ENCODE data around the gene TNIK. TPM values are rescaled to one million over a fixed set of nuclear protein-coding genes. Genes with fewer than 3 reads are reported as not detected.

The TNIK gene
- total RNA-seq, 1 donor from 2014 or later, result 76.7 TPM

- no peak for DNase-seq
These were observed 180.2 kb downstream of the TNIK start for GRCh38 chr3:171279972-171280371.

- DNase-seq, result no peak
These were observed 182.0 kb downstream of the TNIK start for GRCh38 chr3:171278299-171278590.

- no peak for DNase-seq
These were observed 182.5 kb downstream of the TNIK start for GRCh38 chr3:171277456-171278298.

- no peak for DNase-seq
These were observed 183.3 kb downstream of the TNIK start for GRCh38 chr3:171276923-171277322.

- DNase-seq, result no peak
These were observed 186.0 kb downstream of the TNIK start for GRCh38 chr3:171274222-171274621.

- DNase-seq, result no peak
These were observed 189.7 kb downstream of the TNIK start for GRCh38 chr3:171270541-171270940.

- DNase-seq, result no peak
These were observed 190.7 kb downstream of the TNIK start for GRCh38 chr3:171269542-171269941.

GRCh38 chr3:171268677-171269076, 191.5 kb downstream of the TNIK start:
- no peak for DNase-seq

- no peak for DNase-seq
These were observed 193.1 kb downstream of the TNIK start for GRCh38 chr3:171267104-171267503.

GRCh38 chr3:171266740-171267073, 193.5 kb downstream of the TNIK start:
- no peak for DNase-seq

- no peak for DNase-seq
These were observed 194.0 kb downstream of the TNIK start for GRCh38 chr3:171266034-171266739.

GRCh38 chr3:171264758-171265157, 195.4 kb downstream of the TNIK start:
- no peak for DNase-seq

GRCh38 chr3:171262431-171262830, 197.8 kb downstream of the TNIK start:
- no peak for DNase-seq

- DNase-seq, result no peak
These were observed 198.7 kb downstream of the TNIK start for GRCh38 chr3:171261487-171261886.

- no peak for DNase-seq
These were observed 199.3 kb downstream of the TNIK start for GRCh38 chr3:171260899-171261298.

- no peak for DNase-seq
These were observed 199.7 kb downstream of the TNIK start for GRCh38 chr3:171260466-171260865.

GRCh38 chr3:171258316-171258715, 201.9 kb downstream of the TNIK start:
- no peak for DNase-seq

- DNase-seq, result no peak
These were observed 202.7 kb downstream of the TNIK start for GRCh38 chr3:171257251-171258203.

GRCh38 chr3:171256445-171257250, 203.6 kb downstream of the TNIK start:
- DNase-seq, result no peak

GRCh38 chr3:171255236-171255806, 204.9 kb downstream of the TNIK start:
- no peak for DNase-seq

GRCh38 chr3:171254315-171254714, 205.9 kb downstream of the TNIK start:
- DNase-seq, result no peak

- no peak for DNase-seq
These were observed 208.4 kb downstream of the TNIK start for GRCh38 chr3:171251835-171252234.
